ENCODE data around the gene KIAA1755.

The KIAA1755 gene

DNA sequence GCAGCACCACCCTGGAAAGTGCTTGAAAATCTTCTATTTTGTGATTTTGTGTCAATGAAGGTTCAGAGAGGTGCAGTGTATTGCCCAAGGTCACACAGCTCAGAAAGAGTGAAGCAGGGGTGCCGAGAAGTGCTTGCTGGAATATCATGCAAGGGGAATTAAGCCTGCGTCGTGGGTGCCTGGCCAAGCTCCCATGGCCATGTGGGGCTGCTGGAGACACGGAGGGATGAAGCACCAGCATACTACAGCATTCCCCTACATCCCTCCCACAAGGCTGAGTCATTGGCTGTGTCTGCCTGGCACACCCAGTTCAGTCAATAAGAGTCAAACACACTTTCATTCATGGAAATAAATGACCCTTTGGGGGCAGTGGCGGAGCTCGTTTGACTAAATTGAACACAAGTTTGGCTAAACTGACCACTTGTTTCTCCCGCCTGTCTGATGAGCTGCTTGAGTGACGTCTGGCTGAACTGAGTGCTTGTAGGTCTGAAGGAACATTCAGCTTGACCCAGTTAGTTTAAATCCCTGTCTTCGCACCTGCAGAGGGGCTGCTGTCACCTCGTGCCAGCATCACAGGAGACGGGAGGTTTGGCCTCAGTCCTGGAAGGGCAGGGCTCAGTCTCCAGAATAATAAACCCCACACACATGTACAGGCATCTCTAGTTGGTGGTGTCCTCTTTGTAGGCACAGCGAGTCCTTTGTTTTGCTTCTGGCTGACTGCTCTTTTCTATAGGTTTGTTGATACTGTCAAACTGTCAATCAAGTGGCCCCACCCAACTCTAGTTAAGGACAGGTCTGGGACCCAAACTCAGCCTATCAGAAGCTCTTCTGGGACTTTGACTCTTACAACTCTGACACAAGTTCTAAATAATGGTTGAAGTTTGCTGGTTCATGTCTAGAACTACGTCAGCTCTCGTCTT, 87.0 kb downstream of the KIAA1755 start:
- peaks cover 36% of the 10 kb centered on the region for H3K27me3 ChIP-seq (ENCODE audit: low read depth, low read length)
- no peaks in the 10 kb centered on the region for H3K9me3 ChIP-seq (ENCODE audit: insufficient read depth, low read length)
- H3K4me2 ChIP-seq (ENCODE audit: low read length), result no peak overlapping the region
- H3K79me2 ChIP-seq (ENCODE audit: low read length), result no peaks in the 10 kb centered on the region
- no peak overlapping the region for H3K27ac ChIP-seq (ENCODE audit: low read length)
- H3K4me1 ChIP-seq (ENCODE audit: low read length), result peaks cover 22% of the 10 kb centered on the region
- H3K4me3 ChIP-seq (ENCODE audit: low read length), result no peak overlapping the region
- TF ChIP-seq EZH2phosphoT487 (IDR thresholded peaks at IDR 0.05; ENCODE audit: low read depth), result no peak
- TF ChIP-seq, protein P1, sequence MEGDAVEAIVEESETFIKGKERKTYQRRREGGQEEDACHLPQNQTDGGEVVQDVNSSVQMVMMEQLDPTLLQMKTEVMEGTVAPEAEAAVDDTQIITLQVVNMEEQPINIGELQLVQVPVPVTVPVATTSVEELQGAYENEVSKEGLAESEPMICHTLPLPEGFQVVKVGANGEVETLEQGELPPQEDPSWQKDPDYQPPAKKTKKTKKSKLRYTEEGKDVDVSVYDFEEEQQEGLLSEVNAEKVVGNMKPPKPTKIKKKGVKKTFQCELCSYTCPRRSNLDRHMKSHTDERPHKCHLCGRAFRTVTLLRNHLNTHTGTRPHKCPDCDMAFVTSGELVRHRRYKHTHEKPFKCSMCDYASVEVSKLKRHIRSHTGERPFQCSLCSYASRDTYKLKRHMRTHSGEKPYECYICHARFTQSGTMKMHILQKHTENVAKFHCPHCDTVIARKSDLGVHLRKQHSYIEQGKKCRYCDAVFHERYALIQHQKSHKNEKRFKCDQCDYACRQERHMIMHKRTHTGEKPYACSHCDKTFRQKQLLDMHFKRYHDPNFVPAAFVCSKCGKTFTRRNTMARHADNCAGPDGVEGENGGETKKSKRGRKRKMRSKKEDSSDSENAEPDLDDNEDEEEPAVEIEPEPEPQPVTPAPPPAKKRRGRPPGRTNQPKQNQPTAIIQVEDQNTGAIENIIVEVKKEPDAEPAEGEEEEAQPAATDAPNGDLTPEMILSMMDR (IDR thresholded peaks at IDR 0.05; ENCODE audit: low read depth, low read length), result no peak
- H2AFZ ChIP-seq (ENCODE audit: low read depth, low read length), result no peak overlapping the region
- H4K20me1 ChIP-seq (ENCODE audit: insufficient read depth, low read length), result no peaks in the 10 kb centered on the region
- H3K36me3 ChIP-seq (replicated peaks; ENCODE audit: low read depth, low read length), result no peaks in the 10 kb centered on the region
- no peak overlapping the region for H3K9ac ChIP-seq (ENCODE audit: low read length)

DNA sequence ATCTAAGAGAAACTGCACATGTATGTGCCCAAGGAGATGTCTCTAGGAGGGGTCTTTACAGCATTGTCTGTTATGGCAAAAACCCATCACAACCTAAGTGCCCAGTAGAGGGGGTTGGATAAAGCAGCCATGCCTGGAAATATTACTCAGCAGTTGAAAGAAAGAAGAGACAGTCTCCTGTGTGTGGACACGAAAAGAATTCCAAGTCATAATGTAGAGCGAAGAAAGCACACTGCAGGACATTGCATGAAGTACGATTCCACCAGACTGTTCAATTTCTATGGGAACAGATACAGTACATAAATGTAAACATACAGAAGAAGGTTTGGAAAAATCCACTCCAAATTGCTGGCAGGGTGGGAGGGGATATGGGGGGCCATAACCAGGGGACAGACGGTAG, 88.1 kb downstream of the KIAA1755 start:
- Histone ChIP-seq H2AFZ (ENCODE audit: low read depth, low read length) (no peak overlapping the region), H3K36me3 (replicated peaks; ENCODE audit: low read depth, low read length) (no peaks in the 10 kb centered on the region), H3K4me1 (ENCODE audit: low read length) (peaks cover 25% of the 10 kb centered on the region), H3K27ac (ENCODE audit: low read length) (no peak overlapping the region), H3K4me2 (ENCODE audit: low read length) (no peak overlapping the region), H3K9me3 (ENCODE audit: insufficient read depth, low read length) (no peaks in the 10 kb centered on the region), H3K27me3 (ENCODE audit: low read depth, low read length) (peaks cover 34% of the 10 kb centered on the region), H3K9ac (ENCODE audit: low read length) (no peak overlapping the region), H3K79me2 (ENCODE audit: low read length) (no peaks in the 10 kb centered on the region), H3K4me3 (ENCODE audit: low read length) (no peak overlapping the region), H4K20me1 (ENCODE audit: insufficient read depth, low read length) (no peaks in the 10 kb centered on the region)
- no peak for TF ChIP-seq EZH2phosphoT487 (IDR thresholded peaks at IDR 0.05; ENCODE audit: low read depth)
- TF ChIP-seq, protein P1 (IDR thresholded peaks at IDR 0.05; ENCODE audit: low read depth, low read length), result peak; percentile 13; the same call in 1 of the 2 replicates

DNA sequence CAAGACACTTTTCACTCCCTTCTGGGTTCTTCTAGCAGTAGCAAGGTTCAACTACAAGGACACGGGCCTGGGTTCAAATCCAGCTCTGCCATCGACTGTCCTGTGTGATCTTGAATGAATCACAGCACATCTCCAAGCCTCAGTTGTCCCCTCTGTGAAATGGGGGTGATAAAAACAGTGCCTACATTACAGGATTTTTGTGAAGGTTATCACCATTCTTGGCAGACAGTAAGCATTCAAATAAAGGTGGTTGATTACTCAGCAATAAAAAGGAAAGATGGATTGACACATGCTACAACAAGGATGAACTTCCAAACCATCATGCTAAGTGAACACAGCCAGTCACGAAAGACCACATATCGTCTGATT, 88.9 kb downstream of the KIAA1755 start:
- Histone ChIP-seq H3K27ac (ENCODE audit: low read length) (no peak overlapping the region), H3K4me1 (ENCODE audit: low read length) (peaks cover 25% of the 10 kb centered on the region), H3K4me2 (ENCODE audit: low read length) (no peak overlapping the region), H3K36me3 (replicated peaks; ENCODE audit: low read depth, low read length) (no peaks in the 10 kb centered on the region), H3K4me3 (ENCODE audit: low read length) (no peak overlapping the region), H4K20me1 (ENCODE audit: insufficient read depth, low read length) (no peaks in the 10 kb centered on the region), H3K9ac (ENCODE audit: low read length) (no peak overlapping the region), H2AFZ (ENCODE audit: low read depth, low read length) (no peak overlapping the region), H3K27me3 (ENCODE audit: low read depth, low read length) (peaks cover 29% of the 10 kb centered on the region), H3K9me3 (ENCODE audit: insufficient read depth, low read length) (no peaks in the 10 kb centered on the region), H3K79me2 (ENCODE audit: low read length) (no peaks in the 10 kb centered on the region)
- TF ChIP-seq EZH2phosphoT487 (IDR thresholded peaks at IDR 0.05; ENCODE audit: low read depth), result no peak
- TF ChIP-seq, protein P1 (IDR thresholded peaks at IDR 0.05; ENCODE audit: low read depth, low read length), result no peak

DNA sequence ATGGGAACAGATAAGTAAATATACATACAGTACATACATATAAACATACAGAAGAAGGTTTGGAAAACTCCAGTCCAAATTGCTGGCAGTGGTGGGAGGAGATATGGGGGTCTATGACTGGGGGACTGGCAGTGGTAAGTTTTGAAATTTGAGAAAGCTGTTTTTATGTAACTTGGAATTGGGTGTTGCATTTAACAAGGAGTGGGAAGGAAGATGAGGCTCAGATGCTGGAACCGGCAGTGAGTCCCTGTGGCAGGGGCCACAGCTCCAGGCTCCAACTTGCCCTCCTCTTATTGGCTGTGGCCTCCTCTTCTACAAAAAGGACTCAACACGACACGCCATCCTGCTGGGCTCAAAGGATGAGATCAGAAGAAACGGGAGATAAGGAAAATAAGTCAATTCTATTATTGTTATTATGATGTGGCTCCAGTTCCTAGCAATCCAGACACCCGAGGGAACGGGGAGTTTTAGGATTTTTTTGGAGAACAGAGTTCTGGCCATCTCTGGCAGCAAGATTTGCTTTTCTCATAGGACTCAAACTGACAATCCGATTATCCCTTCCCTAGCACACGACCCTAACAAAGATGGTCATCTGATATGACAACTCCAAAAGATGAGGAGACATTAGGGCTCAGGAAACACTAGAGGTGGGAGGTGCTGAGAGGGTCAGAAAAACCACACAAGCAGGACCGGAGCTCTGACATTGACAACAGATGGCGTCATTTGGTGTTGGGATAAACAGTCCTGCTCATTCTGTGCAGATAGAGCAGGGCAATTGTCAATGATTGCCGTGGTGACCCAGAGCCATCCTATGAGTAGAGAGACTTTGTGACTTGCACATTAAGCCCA, 89.5 kb downstream of the KIAA1755 start:
- TF ChIP-seq, protein P1 (IDR thresholded peaks at IDR 0.05; ENCODE audit: low read depth, low read length), result no peak
- H3K27ac ChIP-seq (ENCODE audit: low read length), result no peak overlapping the region
- no peaks in the 10 kb centered on the region for H3K9me3 ChIP-seq (ENCODE audit: insufficient read depth, low read length)
- no peaks in the 10 kb centered on the region for H3K79me2 ChIP-seq (ENCODE audit: low read length)
- no peak overlapping the region for H3K4me3 ChIP-seq (ENCODE audit: low read length)
- H3K9ac ChIP-seq (ENCODE audit: low read length), result no peak overlapping the region
- H3K36me3 ChIP-seq (replicated peaks; ENCODE audit: low read depth, low read length), result no peaks in the 10 kb centered on the region
- peaks cover 25% of the 10 kb centered on the region for H3K4me1 ChIP-seq (ENCODE audit: low read length)
- H2AFZ ChIP-seq (ENCODE audit: low read depth, low read length), result no peak overlapping the region
- no peak overlapping the region for H3K4me2 ChIP-seq (ENCODE audit: low read length)
- no peaks in the 10 kb centered on the region for H4K20me1 ChIP-seq (ENCODE audit: insufficient read depth, low read length)
- H3K27me3 ChIP-seq (ENCODE audit: low read depth, low read length), result peaks cover 29% of the 10 kb centered on the region
